HG02981 (cell line): ENCODE data around the gene ZFAND3.

ENCODE experiments used
- ATAC-seq: cut with Tn5 transposase; IDR thresholded peaks from one replicate; pipeline ENCODE4 v1.9.1; 2021; ENCODE audit warnings: mild to moderate bottlenecking, moderate library complexity; ENCODE audit not compliant: unreplicated experiment

ZFAND3 gene

GRCh38 chr6:37819177-37819801 lies at the start of gene ZFAND3:
Gene ZFAND3 (plus strand): TSS chr6:37819727. CDS start chr6:37819946, 219 bp downstream.
- peak; percentile 79 for ATAC-seq

- ATAC-seq: no peak
Observed at GRCh38 chr6:37774028-37774680, 45.4 kb upstream of the ZFAND3 start.

- ATAC-seq: no peak
Observed at GRCh38 chr6:37776566-37776965, 43.0 kb upstream of the ZFAND3 start.

GRCh38 chr6:37777272-37777834 lies 42.2 kb upstream of the ZFAND3 start:
- ATAC-seq: no peak

GRCh38 chr6:37779111-37779800 lies 40.3 kb upstream of the ZFAND3 start:
- no peak for ATAC-seq

- ATAC-seq: no peak
Observed at GRCh38 chr6:37779902-37780628, 39.5 kb upstream of the ZFAND3 start.

GRCh38 chr6:37781788-37782187 lies 37.7 kb upstream of the ZFAND3 start:
- no peak for ATAC-seq

GRCh38 chr6:37783025-37783855 lies 36.3 kb upstream of the ZFAND3 start:
- no peak for ATAC-seq

- no peak for ATAC-seq
Observed at GRCh38 chr6:37783856-37784584, 35.5 kb upstream of the ZFAND3 start.

- ATAC-seq: no peak
Observed at GRCh38 chr6:37784585-37784967, 35.0 kb upstream of the ZFAND3 start.

- no peak for ATAC-seq
Observed at GRCh38 chr6:37785002-37785662, 34.4 kb upstream of the ZFAND3 start.

GRCh38 chr6:37785663-37786270 lies 33.8 kb upstream of the ZFAND3 start:
- no peak for ATAC-seq

GRCh38 chr6:37787216-37787615 lies 32.3 kb upstream of the ZFAND3 start:
- ATAC-seq: no peak

- no peak for ATAC-seq
Observed at GRCh38 chr6:37788259-37788658, 31.3 kb upstream of the ZFAND3 start.

GRCh38 chr6:37791156-37791919 lies 28.2 kb upstream of the ZFAND3 start:
- ATAC-seq: peak; percentile 93

- no peak for ATAC-seq
Observed at GRCh38 chr6:37792457-37793033, 27.0 kb upstream of the ZFAND3 start.

GRCh38 chr6:37793067-37793466 lies 26.5 kb upstream of the ZFAND3 start:
- ATAC-seq: no peak

- ATAC-seq: no peak
Observed at GRCh38 chr6:37794825-37795224, 24.7 kb upstream of the ZFAND3 start.
